Stomach (tissue), 9 donors: Measurements from ENCODE around the gene PLA2G4F. TPM values are rescaled to one million over a fixed set of nuclear protein-coding genes. Genes with fewer than 3 reads are reported as not detected.
A peak's percentile ranks its signal among the peaks of the same experiment; 100 is the strongest.

Experiments
- DNase-seq, 2 donors: peaks; one replicate each; pipeline versions ENCODE4 v3.0.0 to v3.0.0-alpha.2; 2013 to 2019
- H3K27ac ChIP-seq, 5 donors: fragments of 200-600 bp in 4 of 5; sonication (generic) in 4 of 5; one replicate each; pipeline ENCODE4 v1.5.1; 2013 to 2019; ENCODE audit warnings: mild to moderate bottlenecking in 1 of 5, moderate library complexity in 1 of 5
- H3K27me3 ChIP-seq, 3 donors: fragments of 200-600 bp; sonication (generic); one replicate each; pipeline ENCODE4 v1.5.1; 2017 to 2019; ENCODE audit warnings: mixed run types in 1 of 3
- H3K36me3 ChIP-seq, 4 donors: fragments of 200-600 bp; sonication (generic); 1 replicate in 3 of 4; 2 replicates in 1 of 4; pipeline ENCODE4 v1.5.1; 2016 to 2019
- H3K4me1 ChIP-seq, 4 donors: fragments of 200-600 bp; sonication (generic); one replicate each; pipeline ENCODE4 v1.5.1; 2016 to 2019
- H3K4me3 ChIP-seq, 4 donors: fragments of 200-600 bp; sonication (generic) in 3 of 4; one replicate each; pipeline ENCODE4 v1.5.1; 2016 to 2019; ENCODE audit warnings: mild to moderate bottlenecking in 1 of 4
- H3K9me3 ChIP-seq, 4 donors: fragments of 200-600 bp; sonication (generic); one replicate each; pipeline ENCODE4 v1.5.1; 2016 to 2019
- EP300 ChIP-seq: sonication (generic); formaldehyde crosslinking; IDR thresholded peaks from one replicate; pipeline ENCODE4 v1.6.1; 2017; ENCODE audit warnings: antibody characterized with exemption
- POLR2A ChIP-seq, 4 donors: fragments of 450-650 bp; IDR thresholded peaks; one replicate each; pipeline ENCODE4 v1.6.1; 2016; ENCODE audit warnings: antibody characterized with exemption in 4 of 4, control low read depth in 2 of 4, mild to moderate bottlenecking in 1 of 4, moderate library complexity in 1 of 4
- POLR2AphosphoS5 ChIP-seq, 3 donors: sonication (generic); formaldehyde crosslinking; IDR thresholded peaks; one replicate each; pipeline ENCODE4 v1.6.1; 2016; ENCODE audit warnings: antibody characterized with exemption in 3 of 3
- WGBS, 5 donors: extraction: QIAGEN DNeasy Blood & Tissue Kit in 3 of 5; methylation state at CpG; one replicate each; pipeline versions ENCODE4 v1.1.5 to v1.1.7; 2013 to 2018; 5-methylcytosine and 5-hydroxymethylcytosine counted together
- intact Hi-C: fragments of 100-400 bp; cut with DNase I; formaldehyde crosslinking; loops from one replicate; pipeline ENCODE4 v1.15.1; 2023; ENCODE audit warnings: low total_unique reads
- polyA plus RNA-seq, 3 donors: library from polyadenylated mRNA; stranded (reverse); fragments of 200-250 nt; gene quantifications; one replicate each; pipeline ENCODE4 v1.2.3, GENCODE V29; 2013
- total RNA-seq, 5 donors: library from RNA; depleted of rRNA; stranded (reverse); fragments of >200 nt; gene quantifications; one replicate each; pipeline versions ENCODE4 v1.1.0 to v1.2.3, GENCODE V29; 2014 to 2016
- TF ChIP-seq, protein P1 (sequence below), 7 experiments: fragments of 450-650 bp in 4 of 7; fragments of 200-600 bp in 3 of 7; sonication (generic) in 3 of 7; IDR thresholded peaks; one replicate each; pipeline ENCODE4 v1.5.1; 2016 to 2019; ENCODE audit warnings: antibody characterized with exemption in 7 of 7, control low read depth in 2 of 7, mild to moderate bottlenecking in 1 of 7
- donor health status: healthy with polysubstance abuse.
- donor health status: Bipolar disorder and iron deficiency.
- donor health status: healthy.

PLA2G4F gene
- total and polyA plus RNA-seq, 8 donors = 1.9 to 41.4 (median 8.4) TPM

DNA sequence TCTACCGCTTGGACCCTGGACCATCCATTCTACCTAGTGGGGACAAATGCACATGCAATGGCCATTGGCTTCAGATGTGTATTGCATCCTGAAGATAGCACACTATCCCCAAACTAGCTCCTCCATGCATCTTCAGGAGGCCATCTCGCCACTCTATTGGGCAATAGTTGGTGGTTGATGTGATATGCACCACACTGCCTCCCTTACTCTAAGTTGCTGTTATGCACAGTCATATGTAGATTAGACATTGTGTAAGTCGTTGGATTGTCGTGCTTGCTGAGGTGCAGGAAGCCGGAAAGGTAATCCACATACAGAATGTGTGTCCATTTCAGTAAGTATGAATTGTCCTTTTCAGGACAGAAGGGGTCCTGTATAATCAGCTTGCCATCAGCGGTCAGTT is 35.4 kb downstream of the PLA2G4F start:
- Histone ChIP-seq H3K27ac (no peak overlapping the region), H3K4me1 (peaks cover 0 to 9% (median 4%) of the 10 kb centered on the region in 4 donors), H3K36me3 (no peaks in the 10 kb centered on the region), H3K27me3 (no peaks in the 10 kb centered on the region), H3K9me3 (no peaks in the 10 kb centered on the region), H3K4me3 (no peak overlapping the region)
- DNase-seq = no peak
- TF ChIP-seq POLR2AphosphoS5 (IDR thresholded peaks at IDR 0.05) (no peak), EP300 (no peak), POLR2A (IDR thresholded peaks at IDR 0.05) (no peak)
- TF ChIP-seq, protein P1, sequence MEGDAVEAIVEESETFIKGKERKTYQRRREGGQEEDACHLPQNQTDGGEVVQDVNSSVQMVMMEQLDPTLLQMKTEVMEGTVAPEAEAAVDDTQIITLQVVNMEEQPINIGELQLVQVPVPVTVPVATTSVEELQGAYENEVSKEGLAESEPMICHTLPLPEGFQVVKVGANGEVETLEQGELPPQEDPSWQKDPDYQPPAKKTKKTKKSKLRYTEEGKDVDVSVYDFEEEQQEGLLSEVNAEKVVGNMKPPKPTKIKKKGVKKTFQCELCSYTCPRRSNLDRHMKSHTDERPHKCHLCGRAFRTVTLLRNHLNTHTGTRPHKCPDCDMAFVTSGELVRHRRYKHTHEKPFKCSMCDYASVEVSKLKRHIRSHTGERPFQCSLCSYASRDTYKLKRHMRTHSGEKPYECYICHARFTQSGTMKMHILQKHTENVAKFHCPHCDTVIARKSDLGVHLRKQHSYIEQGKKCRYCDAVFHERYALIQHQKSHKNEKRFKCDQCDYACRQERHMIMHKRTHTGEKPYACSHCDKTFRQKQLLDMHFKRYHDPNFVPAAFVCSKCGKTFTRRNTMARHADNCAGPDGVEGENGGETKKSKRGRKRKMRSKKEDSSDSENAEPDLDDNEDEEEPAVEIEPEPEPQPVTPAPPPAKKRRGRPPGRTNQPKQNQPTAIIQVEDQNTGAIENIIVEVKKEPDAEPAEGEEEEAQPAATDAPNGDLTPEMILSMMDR (IDR thresholded peaks at IDR 0.05) = no peak
- WGBS, 5 donors = 84 to 93% (median 89%) methylated on average over 6 of the region's 6 CpGs
- intact Hi-C loops = no loop called here

DNA sequence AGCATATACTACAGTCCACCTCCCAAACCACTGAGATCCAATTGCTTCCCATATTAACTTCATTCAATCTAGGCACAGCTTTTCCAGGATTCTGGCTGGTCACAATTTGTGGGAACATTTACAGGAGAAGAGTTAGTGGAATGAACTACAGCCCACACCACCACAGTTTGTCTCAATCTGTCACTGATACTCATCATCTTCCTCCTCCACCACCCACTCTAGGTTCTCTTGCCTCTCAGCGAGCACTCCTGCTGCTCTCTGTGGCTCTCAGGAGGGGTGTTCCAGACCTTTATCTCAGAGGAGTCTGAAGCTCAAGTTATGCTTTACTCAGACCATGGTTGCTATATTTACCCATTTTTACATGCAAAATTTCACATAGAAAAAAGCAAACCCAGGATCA is 36.2 kb downstream of the PLA2G4F start:
- Histone ChIP-seq H3K4me3 (no peak overlapping the region), H3K9me3 (no peaks in the 10 kb centered on the region), H3K4me1 (peaks cover 0 to 9% (median 4%) of the 10 kb centered on the region in 4 donors), H3K36me3 (no peaks in the 10 kb centered on the region), H3K27me3 (no peaks in the 10 kb centered on the region), H3K27ac (no peak overlapping the region)
- TF ChIP-seq POLR2AphosphoS5 (IDR thresholded peaks at IDR 0.05) = no peak
- TF ChIP-seq EP300 = no peak
- TF ChIP-seq, protein P1 (IDR thresholded peaks at IDR 0.05) = no peak
- TF ChIP-seq POLR2A (IDR thresholded peaks at IDR 0.05) = no peak
- DNase-seq = no peak
- intact Hi-C loops = no loop called here
- WGBS, 5 donors = 80 to 95% (median 86%) methylated on average over 1 of the region's 1 CpG

DNA sequence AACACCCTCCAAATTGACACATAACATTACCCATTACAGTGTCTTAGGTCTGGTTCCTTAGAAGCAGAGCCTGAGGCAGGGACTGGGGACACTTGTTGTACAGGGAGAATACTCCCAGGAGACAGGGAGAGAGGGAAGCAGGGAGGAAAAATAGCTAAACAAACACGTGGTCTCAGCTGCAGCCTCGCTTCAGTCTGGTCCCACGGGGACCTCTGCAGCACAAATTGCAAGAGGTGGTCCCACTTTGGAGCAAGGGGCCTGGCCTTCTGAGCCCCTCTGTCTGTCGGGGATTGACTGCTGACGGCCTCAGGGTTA is 37.0 kb downstream of the PLA2G4F start:
- DNase-seq = no peak
- H3K4me1 ChIP-seq = peaks cover 0 to 9% (median 4%) of the 10 kb centered on the region in 4 donors
- H3K27me3 ChIP-seq = no peaks in the 10 kb centered on the region
- TF ChIP-seq POLR2AphosphoS5 (IDR thresholded peaks at IDR 0.05) (no peak), EP300 (no peak), POLR2A (IDR thresholded peaks at IDR 0.05) (no peak)
- TF ChIP-seq, protein P1 (IDR thresholded peaks at IDR 0.05) = no peak
- H3K36me3 ChIP-seq = no peaks in the 10 kb centered on the region
- no peak overlapping the region for H3K27ac ChIP-seq
- no peak overlapping the region for H3K4me3 ChIP-seq
- intact Hi-C loops = no loop called here
- H3K9me3 ChIP-seq = no peaks in the 10 kb centered on the region
- WGBS, 5 donors = 52 to 68% (median 67%) methylated on average over 3 to 5 of the region's 5 CpGs

DNA sequence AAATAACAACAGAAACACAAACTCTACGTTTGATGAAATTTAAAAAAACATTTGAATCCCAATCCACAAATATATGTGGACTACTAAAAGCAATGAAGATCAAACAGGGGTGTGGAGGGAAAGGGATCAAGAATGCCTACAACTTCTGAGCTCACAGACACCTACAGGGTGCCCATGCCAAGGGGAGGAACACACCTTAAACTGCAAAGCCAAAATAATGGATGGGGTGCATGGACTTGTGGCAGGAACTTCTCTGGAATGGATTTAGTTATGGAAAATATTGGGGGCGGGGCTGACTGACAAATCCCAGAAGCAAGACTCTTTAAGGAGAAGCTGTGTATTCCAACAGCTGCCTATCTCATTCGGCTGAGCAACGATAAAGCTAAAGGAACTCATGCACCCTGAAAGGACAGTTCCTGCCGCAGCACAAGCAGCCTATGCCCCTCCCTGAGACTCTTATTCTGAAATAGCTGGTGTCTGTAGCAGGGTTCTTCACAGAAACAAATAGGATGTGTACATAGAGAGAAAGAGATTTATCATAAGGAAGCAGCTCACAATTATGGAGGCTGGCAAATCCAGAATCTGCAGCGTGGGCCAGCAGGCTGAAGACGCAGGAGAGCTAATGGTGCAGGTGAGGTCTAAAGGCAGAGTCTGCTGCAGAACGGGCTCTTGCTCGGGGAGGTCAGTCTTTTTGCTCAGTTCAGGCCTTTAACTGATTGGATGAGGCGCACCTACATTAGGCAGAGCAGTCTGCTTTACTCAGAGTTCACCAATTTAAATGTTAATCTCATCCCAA is 37.6 kb downstream of the PLA2G4F start:
- DNase-seq = peak; percentile 21 to 67
- H3K27me3 ChIP-seq = no peaks in the 10 kb centered on the region
- H3K4me3 ChIP-seq = no peak overlapping the region
- peaks cover 0 to 9% (median 4%) of the 10 kb centered on the region in 4 donors for H3K4me1 ChIP-seq
- no peaks in the 10 kb centered on the region for H3K9me3 ChIP-seq
- no peak for TF ChIP-seq POLR2A (IDR thresholded peaks at IDR 0.05)
- no peak for TF ChIP-seq POLR2AphosphoS5 (IDR thresholded peaks at IDR 0.05)
- TF ChIP-seq, protein P1 (IDR thresholded peaks at IDR 0.05) = no peak
- TF ChIP-seq EP300 = no peak
- no peaks in the 10 kb centered on the region for H3K36me3 ChIP-seq
- H3K27ac ChIP-seq = peak overlapping the region in 1 of 5 donors; percentile 33
- WGBS, 5 donors = 13 to 31% (median 22%) methylated on average over 10 of the region's 10 CpGs
- intact Hi-C loops = no loop called here
